SJCRH30 (cell line): Measurements from ENCODE around the gene SYNDIG1. TPM values are rescaled to one million over a fixed set of nuclear protein-coding genes. Genes with fewer than 3 reads are reported as not detected.

Source experiments
- DNase-seq, 2 experiments: peaks; one replicate each; pipeline ENCODE4 v3.0.0-alpha.2; 2015 to 2020
- H3K27ac ChIP-seq: fragments of 250-450 bp; sonication (Bioruptor Pico); 2 replicates; pipeline ENCODE4 v1.5.1; 2020; ENCODE audit warnings: mild to moderate bottlenecking, moderate library complexity
- H3K27me3 ChIP-seq: fragments of 250-450 bp; sonication (Bioruptor Pico); 2 replicates; pipeline ENCODE4 v1.5.1; 2020; ENCODE audit warnings: mild to moderate bottlenecking, moderate library complexity
- H3K36me3 ChIP-seq: fragments of 250-450 bp; sonication (Bioruptor Pico); 2 replicates; pipeline ENCODE4 v1.5.1; 2020; ENCODE audit warnings: mild to moderate bottlenecking, moderate library complexity
- H3K4me1 ChIP-seq: fragments of 250-450 bp; sonication (Bioruptor Pico); 2 replicates; pipeline ENCODE4 v1.5.1; 2020; ENCODE audit warnings: mild to moderate bottlenecking, moderate library complexity
- H3K4me3 ChIP-seq: fragments of 250-450 bp; sonication (Bioruptor Pico); 2 replicates; pipeline ENCODE4 v1.5.1; 2020; ENCODE audit warnings: mild to moderate bottlenecking, moderate library complexity
- H3K9me3 ChIP-seq: fragments of 250-450 bp; sonication (Bioruptor Pico); replicated peaks from 2 replicates; pipeline ENCODE4 v1.5.1; 2020; ENCODE audit warnings: mild to moderate bottlenecking, moderate library complexity
- total RNA-seq: library from RNA; depleted of rRNA; stranded (reverse); fragments of >200 nt; shearing (Covaris generic); gene quantifications from 2 replicates; pipeline ENCODE4 v1.2.3, GENCODE V29; 2014

Gene SYNDIG1
- total RNA-seq, 1 experiment from 2014 or later = not detected

DNA sequence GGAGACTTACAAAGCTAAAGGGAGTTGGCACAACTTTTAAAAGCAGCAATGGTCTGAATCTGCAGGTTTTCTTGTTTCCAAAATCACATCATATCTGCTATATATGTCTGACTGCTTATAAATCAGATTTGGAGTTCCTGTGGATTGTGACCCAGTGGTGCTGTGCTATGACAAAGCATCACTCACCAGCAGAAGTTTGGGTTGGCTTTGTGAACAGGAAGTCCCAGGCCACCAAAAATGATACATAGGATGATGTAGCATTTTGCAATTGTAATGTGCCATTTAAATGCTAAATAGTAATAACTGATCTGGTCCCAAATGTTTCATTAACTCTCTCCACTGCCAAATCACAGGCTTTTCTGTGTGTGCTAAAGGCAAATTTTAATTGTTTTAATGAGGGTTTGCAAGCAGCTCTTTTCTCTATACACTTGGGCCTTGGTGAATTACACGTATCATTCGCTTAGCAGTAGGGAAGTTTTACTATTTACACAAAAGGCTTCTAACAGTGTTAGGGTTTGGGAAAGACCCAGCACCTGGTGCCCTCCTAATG is 60.8 kb downstream of the SYNDIG1 start:
- no peaks in the 10 kb centered on the region for H3K36me3 ChIP-seq
- H3K27ac ChIP-seq = no peak overlapping the region
- no peaks in the 10 kb centered on the region for H3K9me3 ChIP-seq
- no peak for DNase-seq
- H3K4me1 ChIP-seq = no peaks in the 10 kb centered on the region
- H3K4me3 ChIP-seq = no peak overlapping the region
- H3K27me3 ChIP-seq = no peaks in the 10 kb centered on the region

DNA sequence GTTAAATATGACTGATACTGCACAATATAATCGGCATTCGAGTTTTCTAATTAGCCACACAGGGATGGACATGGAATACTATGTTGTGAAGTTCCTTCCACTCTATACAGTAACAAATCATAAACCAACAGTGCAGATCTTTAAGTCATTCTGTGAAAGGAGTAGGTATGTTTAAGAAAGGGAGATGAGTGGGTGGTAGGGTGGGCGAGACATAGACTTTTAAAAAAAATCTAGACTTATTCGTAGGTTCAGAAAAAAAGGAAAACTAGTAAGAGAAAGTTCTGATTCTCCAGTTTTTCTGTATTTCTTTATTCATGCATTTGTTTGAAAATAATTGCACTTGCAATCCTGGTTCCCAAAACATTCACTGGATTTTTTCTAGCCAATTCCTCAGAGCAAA is 61.8 kb downstream of the SYNDIG1 start:
- DNase-seq = no peak
- no peaks in the 10 kb centered on the region for H3K27me3 ChIP-seq
- no peak overlapping the region for H3K27ac ChIP-seq
- H3K9me3 ChIP-seq = no peaks in the 10 kb centered on the region
- no peaks in the 10 kb centered on the region for H3K4me1 ChIP-seq
- no peaks in the 10 kb centered on the region for H3K36me3 ChIP-seq
- H3K4me3 ChIP-seq = no peak overlapping the region

- Histone ChIP-seq H3K4me1 (no peaks in the 10 kb centered on the region), H3K4me3 (no peak overlapping the region), H3K27ac (no peak overlapping the region), H3K9me3 (no peaks in the 10 kb centered on the region), H3K27me3 (no peaks in the 10 kb centered on the region), H3K36me3 (no peaks in the 10 kb centered on the region)
- no peak for DNase-seq
Observed at GRCh38 chr20:24531631-24532419, 62.4 kb downstream of the SYNDIG1 start.

GRCh38 chr20:24533449-24533848 is 64.0 kb downstream of the SYNDIG1 start:
- H3K27ac ChIP-seq = no peak overlapping the region
- H3K4me3 ChIP-seq = no peak overlapping the region
- no peaks in the 10 kb centered on the region for H3K36me3 ChIP-seq
- H3K27me3 ChIP-seq = no peaks in the 10 kb centered on the region
- no peaks in the 10 kb centered on the region for H3K9me3 ChIP-seq
- DNase-seq = no peak
- H3K4me1 ChIP-seq = no peaks in the 10 kb centered on the region

DNA sequence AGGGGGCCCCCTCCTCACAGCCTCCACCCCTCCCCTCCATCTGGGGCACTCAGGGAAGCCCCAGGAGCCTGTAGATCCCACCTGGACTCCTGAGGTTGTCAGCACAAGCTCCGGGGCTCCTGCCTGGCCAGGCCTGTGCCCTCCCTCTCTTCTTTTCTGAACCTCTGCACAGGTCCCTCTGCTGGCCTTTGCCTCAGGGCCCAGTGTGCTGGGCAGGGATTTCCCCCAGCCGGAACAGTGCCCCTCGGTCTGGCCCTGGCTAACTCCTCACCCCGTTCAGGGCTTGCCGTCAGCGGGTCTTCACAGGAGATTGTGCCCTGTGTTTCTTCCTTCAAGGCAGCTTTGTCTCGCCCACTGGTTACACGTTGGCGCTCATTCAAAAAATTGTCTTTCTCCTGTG is 64.9 kb downstream of the SYNDIG1 start:
- Histone ChIP-seq H3K4me1 (no peaks in the 10 kb centered on the region), H3K36me3 (no peaks in the 10 kb centered on the region), H3K4me3 (no peak overlapping the region), H3K27ac (no peak overlapping the region), H3K9me3 (no peaks in the 10 kb centered on the region), H3K27me3 (no peaks in the 10 kb centered on the region)
- no peak for DNase-seq

DNA sequence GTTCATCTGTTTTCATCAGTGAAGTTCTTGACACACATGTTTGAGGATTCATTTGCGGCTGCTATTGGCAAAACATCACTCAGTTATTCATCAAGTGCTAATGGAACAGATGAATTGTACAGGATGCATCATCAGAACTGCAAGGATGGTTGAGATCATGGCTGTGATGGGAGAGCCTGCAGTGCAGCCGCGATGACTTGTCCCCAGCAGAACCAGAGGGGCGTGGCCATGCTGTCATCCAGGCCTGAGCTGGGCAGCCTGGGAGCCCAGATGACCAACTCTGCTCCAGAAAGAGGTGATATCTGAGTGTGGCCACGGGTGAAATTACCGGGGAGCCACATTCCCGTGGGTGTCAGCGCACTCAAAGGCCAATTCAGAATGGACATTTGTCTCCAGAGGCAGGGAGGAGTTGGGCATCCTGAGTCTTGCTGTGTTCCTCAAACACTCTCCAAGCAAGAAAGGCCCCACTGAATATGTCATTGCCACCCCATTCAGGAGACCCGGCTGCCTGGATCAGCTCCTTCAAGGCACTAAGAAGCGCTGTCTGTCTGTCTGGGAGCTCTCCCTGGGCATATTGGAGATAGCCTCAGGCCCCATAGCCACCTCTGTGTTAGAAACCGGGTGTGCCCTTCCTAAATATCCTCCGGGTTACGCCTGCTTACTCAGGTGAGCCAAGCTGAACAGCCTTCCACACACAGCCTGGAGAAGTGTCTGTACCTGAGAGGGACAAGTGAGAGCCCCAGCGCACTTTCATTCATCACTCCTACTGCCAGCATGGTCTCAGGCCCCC is 66.7 kb downstream of the SYNDIG1 start:
- no peaks in the 10 kb centered on the region for H3K36me3 ChIP-seq
- no peak overlapping the region for H3K27ac ChIP-seq
- H3K4me3 ChIP-seq = no peak overlapping the region
- H3K4me1 ChIP-seq = no peaks in the 10 kb centered on the region
- no peaks in the 10 kb centered on the region for H3K9me3 ChIP-seq
- H3K27me3 ChIP-seq = no peaks in the 10 kb centered on the region
- no peak for DNase-seq

DNA sequence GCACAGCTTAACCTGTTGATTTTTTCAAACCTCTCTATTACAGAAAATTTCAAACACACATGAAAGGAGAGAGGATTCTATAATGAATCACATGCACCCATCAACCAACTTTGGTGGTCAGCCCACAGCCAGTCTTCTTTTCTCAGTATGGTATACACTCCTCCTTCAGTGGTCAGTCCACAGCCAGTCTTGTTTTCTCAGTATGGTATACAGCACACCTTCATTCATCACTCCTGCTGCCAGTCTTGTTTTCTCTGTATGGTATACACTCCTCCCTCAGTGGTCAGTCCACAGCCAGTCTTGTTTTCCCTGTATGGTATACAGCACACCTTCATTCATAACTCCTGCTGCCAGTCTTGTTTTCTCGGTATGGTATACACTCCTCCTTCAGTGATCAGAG is 67.8 kb downstream of the SYNDIG1 start:
- no peaks in the 10 kb centered on the region for H3K36me3 ChIP-seq
- H3K4me3 ChIP-seq = no peak overlapping the region
- H3K4me1 ChIP-seq = no peaks in the 10 kb centered on the region
- DNase-seq = no peak
- no peaks in the 10 kb centered on the region for H3K9me3 ChIP-seq
- 0 out of 2 replicates have a peak, but pooled peaks cover under 1% of the 10 kb centered on the region for H3K27me3 ChIP-seq
- no peak overlapping the region for H3K27ac ChIP-seq

- Histone ChIP-seq H3K4me1 (no peaks in the 10 kb centered on the region), H3K4me3 (no peak overlapping the region), H3K27me3 (0 out of 2 replicates have a peak, but pooled peaks cover 3% of the 10 kb centered on the region), H3K36me3 (no peaks in the 10 kb centered on the region), H3K27ac (no peak overlapping the region), H3K9me3 (no peaks in the 10 kb centered on the region)
- DNase-seq = no peak
Observed at GRCh38 chr20:24542721-24543120, 73.3 kb downstream of the SYNDIG1 start.

- Histone ChIP-seq H3K9me3 (no peaks in the 10 kb centered on the region), H3K36me3 (no peaks in the 10 kb centered on the region), H3K27ac (no peak overlapping the region), H3K27me3 (0 out of 2 replicates have a peak, but pooled peaks cover 3% of the 10 kb centered on the region), H3K4me1 (no peaks in the 10 kb centered on the region), H3K4me3 (no peak overlapping the region)
- no peak for DNase-seq
Observed at GRCh38 chr20:24543168-24543567, 73.7 kb downstream of the SYNDIG1 start.

DNA sequence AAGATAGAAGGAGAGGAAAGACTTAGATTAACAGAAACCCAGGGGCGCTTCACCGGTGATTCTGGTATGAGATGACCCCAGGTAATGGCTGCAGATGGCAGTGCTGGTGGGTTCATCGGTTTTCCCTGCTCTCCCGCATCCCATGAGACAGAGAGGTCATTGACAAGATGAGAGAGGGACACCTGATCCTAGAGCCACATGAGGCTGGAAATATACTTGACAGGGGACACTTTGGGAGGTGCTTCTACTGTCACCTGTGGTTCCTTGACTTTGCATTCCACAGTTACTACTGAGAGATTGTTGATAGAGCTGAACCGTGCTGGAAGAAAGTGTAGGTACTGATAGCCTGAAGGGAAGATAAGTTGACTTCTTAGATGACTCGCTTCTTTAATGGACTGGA is 74.3 kb downstream of the SYNDIG1 start:
- H3K9me3 ChIP-seq = no peaks in the 10 kb centered on the region
- 0 out of 2 replicates have a peak, but pooled peaks cover 3% of the 10 kb centered on the region for H3K27me3 ChIP-seq
- H3K27ac ChIP-seq = no peak overlapping the region
- no peaks in the 10 kb centered on the region for H3K36me3 ChIP-seq
- H3K4me3 ChIP-seq = no peak overlapping the region
- DNase-seq = no peak
- H3K4me1 ChIP-seq = no peaks in the 10 kb centered on the region

DNA sequence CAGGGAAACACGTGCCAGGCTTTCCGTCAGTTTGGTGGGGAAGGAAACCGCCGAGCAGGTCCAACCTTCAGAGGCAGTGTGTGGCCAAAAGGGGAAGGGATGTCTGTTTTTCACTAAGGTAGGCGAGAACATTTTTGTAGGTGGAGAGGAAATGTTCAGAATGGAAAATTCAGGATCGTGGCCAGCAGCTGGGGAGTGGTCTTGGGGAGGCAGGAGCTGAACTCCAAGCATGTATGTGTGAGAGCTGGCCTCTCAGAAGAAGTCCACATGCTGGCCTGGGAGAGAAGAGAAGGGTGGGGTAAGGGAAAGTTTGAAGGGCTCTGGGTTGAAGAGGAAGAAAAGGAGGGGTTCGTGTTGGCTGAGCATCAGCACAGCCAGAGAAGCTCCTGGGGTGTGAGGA is 74.9 kb downstream of the SYNDIG1 start:
- no peaks in the 10 kb centered on the region for H3K36me3 ChIP-seq
- no peak overlapping the region for H3K27ac ChIP-seq
- H3K27me3 ChIP-seq = 0 out of 2 replicates have a peak, but pooled peaks cover 3% of the 10 kb centered on the region
- H3K9me3 ChIP-seq = no peaks in the 10 kb centered on the region
- DNase-seq = no peak
- H3K4me3 ChIP-seq = no peak overlapping the region
- no peaks in the 10 kb centered on the region for H3K4me1 ChIP-seq

- Histone ChIP-seq H3K36me3 (no peaks in the 10 kb centered on the region), H3K27ac (no peak overlapping the region), H3K9me3 (no peaks in the 10 kb centered on the region), H3K4me1 (no peaks in the 10 kb centered on the region), H3K4me3 (no peak overlapping the region), H3K27me3 (0 out of 2 replicates have a peak, but pooled peaks cover 3% of the 10 kb centered on the region)
- no peak for DNase-seq
Observed at GRCh38 chr20:24545168-24545567, 75.7 kb downstream of the SYNDIG1 start.

DNA sequence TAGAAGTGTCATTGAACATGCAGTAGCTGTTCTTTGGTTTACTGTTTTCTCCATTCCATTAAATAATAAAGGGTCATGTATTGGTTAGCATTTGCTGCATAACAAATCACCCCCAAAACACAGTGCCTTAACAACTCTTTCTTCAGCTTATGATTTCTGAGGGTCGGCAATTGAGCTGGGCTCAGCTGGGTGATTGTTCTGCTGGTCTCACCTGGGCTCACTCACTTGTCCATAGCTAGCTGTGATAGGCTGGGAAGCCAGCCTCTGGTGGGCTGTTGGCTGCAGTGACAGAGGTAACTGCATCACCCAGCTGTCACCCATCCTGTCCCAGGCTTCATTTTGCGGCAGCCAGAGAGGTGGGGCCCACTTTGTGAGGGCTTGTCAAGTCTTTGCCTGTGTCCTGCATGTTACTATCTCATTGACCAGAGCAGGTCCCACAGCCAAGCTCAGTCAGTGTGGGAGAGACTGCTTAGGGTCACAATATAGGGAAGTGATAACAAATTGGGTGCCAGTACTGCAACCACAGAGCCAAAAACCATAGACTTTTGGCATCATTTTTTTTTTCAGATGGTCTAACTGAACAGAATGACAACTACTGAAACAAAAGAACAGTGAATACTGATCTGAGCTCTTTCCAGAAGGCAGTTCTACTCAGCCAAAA is 76.9 kb downstream of the SYNDIG1 start:
- H3K4me1 ChIP-seq = no peaks in the 10 kb centered on the region
- no peak for DNase-seq
- H3K27me3 ChIP-seq = 0 out of 2 replicates have a peak, but pooled peaks cover 3% of the 10 kb centered on the region
- no peaks in the 10 kb centered on the region for H3K9me3 ChIP-seq
- no peak overlapping the region for H3K4me3 ChIP-seq
- H3K27ac ChIP-seq = no peak overlapping the region
- no peaks in the 10 kb centered on the region for H3K36me3 ChIP-seq

DNA sequence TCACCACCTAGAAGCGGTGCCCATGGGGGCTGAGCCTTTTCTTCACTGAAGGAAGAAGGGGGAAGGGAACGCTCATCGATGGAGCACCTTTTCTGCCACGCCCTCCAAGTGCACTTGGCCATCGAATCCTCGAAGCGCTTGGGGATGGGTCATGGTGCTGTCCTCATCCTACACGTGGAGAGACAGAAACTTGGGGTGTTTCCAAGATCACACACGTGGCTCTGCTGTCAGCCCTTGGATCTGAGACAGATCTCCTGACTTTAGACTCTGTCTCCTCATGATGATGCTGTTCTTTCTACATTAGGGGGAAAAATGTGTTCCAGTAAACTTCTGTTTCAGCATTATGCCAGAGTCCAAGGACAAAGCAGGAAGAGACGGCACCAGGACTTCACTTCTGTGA is 78.5 kb downstream of the SYNDIG1 start:
- Histone ChIP-seq H3K4me3 (no peak overlapping the region), H3K36me3 (no peaks in the 10 kb centered on the region), H3K27ac (no peak overlapping the region), H3K27me3 (no peaks in the 10 kb centered on the region), H3K9me3 (no peaks in the 10 kb centered on the region), H3K4me1 (no peaks in the 10 kb centered on the region)
- DNase-seq = no peak
